HG02973 (cell line): ENCODE measurements around the gene KRT3.

ENCODE experiments used
- ATAC-seq: cut with Tn5 transposase; IDR thresholded peaks from one replicate; pipeline ENCODE4 v1.9.1; 2021; ENCODE audit warnings: moderate library complexity; ENCODE audit not compliant: unreplicated experiment

Gene KRT3

GRCh38 chr12:52827499-52828090 lies 31.7 kb upstream of the KRT3 start:
- ATAC-seq = no peak

- no peak for ATAC-seq
Observed at GRCh38 chr12:52826611-52827498, 30.9 kb upstream of the KRT3 start.

- ATAC-seq = no peak
Observed at GRCh38 chr12:52825961-52826360, 30.0 kb upstream of the KRT3 start.

- ATAC-seq = no peak
Observed at GRCh38 chr12:52824741-52825410, 29.0 kb upstream of the KRT3 start.

- ATAC-seq = no peak
Observed at GRCh38 chr12:52823761-52824450, 28.0 kb upstream of the KRT3 start.

GRCh38 chr12:52822771-52823510 lies 27.0 kb upstream of the KRT3 start:
- no peak for ATAC-seq

GRCh38 chr12:52821826-52822660 lies 26.1 kb upstream of the KRT3 start:
- no peak for ATAC-seq

GRCh38 chr12:52821071-52821730 lies 25.3 kb upstream of the KRT3 start:
- no peak for ATAC-seq

GRCh38 chr12:52820521-52820920 lies 24.6 kb upstream of the KRT3 start:
- ATAC-seq = no peak

GRCh38 chr12:52819731-52820510 lies 24.0 kb upstream of the KRT3 start:
- ATAC-seq = no peak

- no peak for ATAC-seq
Observed at GRCh38 chr12:52818887-52819420, 23.0 kb upstream of the KRT3 start.

GRCh38 chr12:52818388-52818787 lies 22.5 kb upstream of the KRT3 start:
- ATAC-seq = no peak

GRCh38 chr12:52817699-52818238 lies 21.9 kb upstream of the KRT3 start:
- ATAC-seq = no peak

- no peak for ATAC-seq
Observed at GRCh38 chr12:52817003-52817698, 21.2 kb upstream of the KRT3 start.

- no peak for ATAC-seq
Observed at GRCh38 chr12:52815676-52816588, 20.0 kb upstream of the KRT3 start.

- no peak for ATAC-seq
Observed at GRCh38 chr12:52815161-52815560, 19.2 kb upstream of the KRT3 start.
